ENCODE data around the gene HAPLN3.

HAPLN3 gene

GRCh38 chr15:88888719-88889118, 6.6 kb downstream of the HAPLN3 start:
- Histone ChIP-seq H3K4me1 (ENCODE audit: insufficient read depth, low read length, poor library complexity, severe bottlenecking) (no peaks in the 10 kb centered on the region), H3K36me3 (ENCODE audit: insufficient read depth, low read length) (no peaks in the 10 kb centered on the region), H3K4me2 (ENCODE audit: low read depth, low read length, poor library complexity, severe bottlenecking) (no peak overlapping the region), H3K27me3 (ENCODE audit: insufficient read depth, low read length, poor library complexity, severe bottlenecking) (no peaks in the 10 kb centered on the region), H3F3A (ENCODE audit: low read depth) (no peaks in the 10 kb centered on the region), H3K9ac (ENCODE audit: low read depth, low read length, poor library complexity, severe bottlenecking) (no peak overlapping the region), H3K4me3 (ENCODE audit: low read length, poor library complexity, severe bottlenecking) (no peak overlapping the region), H4K20me1 (ENCODE audit: insufficient read depth, low read length, poor library complexity, severe bottlenecking) (no peaks in the 10 kb centered on the region), H3K9me3 (ENCODE audit: insufficient read depth, low read depth, low read length) (no peaks in the 10 kb centered on the region), H3K79me2 (ENCODE audit: insufficient read depth, low read length) (no peaks in the 10 kb centered on the region), H2AFZ (ENCODE audit: low read length) (no peak overlapping the region), H3K9me2 (replicated peaks; ENCODE audit: low read depth, low read length) (no peaks in the 10 kb centered on the region)
- TF ChIP-seq EZH2phosphoT487 (IDR thresholded peaks at IDR 0.05; ENCODE audit: borderline replicate concordance) (no peak), CTCF (conservative IDR thresholded peaks at IDR 0.05; ENCODE audit: low read length) (no peak)

GRCh38 chr15:88887068-88887580, 8.2 kb downstream of the HAPLN3 start:
- H3K4me3 ChIP-seq (ENCODE audit: low read length, poor library complexity, severe bottlenecking): no peak overlapping the region
- TF ChIP-seq EZH2phosphoT487 (IDR thresholded peaks at IDR 0.05; ENCODE audit: borderline replicate concordance): no peak
- no peak for TF ChIP-seq CTCF (conservative IDR thresholded peaks at IDR 0.05; ENCODE audit: low read length)
- no peak overlapping the region for H3K9ac ChIP-seq (ENCODE audit: low read depth, low read length, poor library complexity, severe bottlenecking)
- H3K4me1 ChIP-seq (ENCODE audit: insufficient read depth, low read length, poor library complexity, severe bottlenecking): no peaks in the 10 kb centered on the region
- no peaks in the 10 kb centered on the region for H4K20me1 ChIP-seq (ENCODE audit: insufficient read depth, low read length, poor library complexity, severe bottlenecking)
- no peaks in the 10 kb centered on the region for H3K36me3 ChIP-seq (ENCODE audit: insufficient read depth, low read length)
- H3K79me2 ChIP-seq (ENCODE audit: insufficient read depth, low read length): no peaks in the 10 kb centered on the region
- no peaks in the 10 kb centered on the region for H3F3A ChIP-seq (ENCODE audit: low read depth)
- H3K27me3 ChIP-seq (ENCODE audit: insufficient read depth, low read length, poor library complexity, severe bottlenecking): no peaks in the 10 kb centered on the region
- H3K4me2 ChIP-seq (ENCODE audit: low read depth, low read length, poor library complexity, severe bottlenecking): no peak overlapping the region
- H3K9me2 ChIP-seq (replicated peaks; ENCODE audit: low read depth, low read length): no peaks in the 10 kb centered on the region
- H3K9me3 ChIP-seq (ENCODE audit: insufficient read depth, low read depth, low read length): no peaks in the 10 kb centered on the region
- H2AFZ ChIP-seq (ENCODE audit: low read length): no peak overlapping the region

GRCh38 chr15:88882785-88883184, 12.6 kb downstream of the HAPLN3 start:
- Histone ChIP-seq H4K20me1 (ENCODE audit: insufficient read depth, low read length, poor library complexity, severe bottlenecking) (no peaks in the 10 kb centered on the region), H3K27me3 (ENCODE audit: insufficient read depth, low read length, poor library complexity, severe bottlenecking) (no peaks in the 10 kb centered on the region), H3F3A (ENCODE audit: low read depth) (no peaks in the 10 kb centered on the region), H3K4me1 (ENCODE audit: insufficient read depth, low read length, poor library complexity, severe bottlenecking) (no peaks in the 10 kb centered on the region), H3K9me2 (replicated peaks; ENCODE audit: low read depth, low read length) (no peaks in the 10 kb centered on the region), H3K4me2 (ENCODE audit: low read depth, low read length, poor library complexity, severe bottlenecking) (no peak overlapping the region), H2AFZ (ENCODE audit: low read length) (no peak overlapping the region), H3K79me2 (ENCODE audit: insufficient read depth, low read length) (no peaks in the 10 kb centered on the region), H3K9ac (ENCODE audit: low read depth, low read length, poor library complexity, severe bottlenecking) (no peak overlapping the region), H3K4me3 (ENCODE audit: low read length, poor library complexity, severe bottlenecking) (no peak overlapping the region), H3K9me3 (ENCODE audit: insufficient read depth, low read depth, low read length) (no peaks in the 10 kb centered on the region), H3K36me3 (ENCODE audit: insufficient read depth, low read length) (no peaks in the 10 kb centered on the region)
- TF ChIP-seq EZH2phosphoT487 (IDR thresholded peaks at IDR 0.05; ENCODE audit: borderline replicate concordance) (no peak), CTCF (conservative IDR thresholded peaks at IDR 0.05; ENCODE audit: low read length) (no peak)
